Measurements from ENCODE around the gene PTF1A. TPM values are rescaled to one million over a fixed set of nuclear protein-coding genes. Genes with fewer than 3 reads are reported as not detected.
"Not testable (repeated sequence)": the region's sequence is repeated elsewhere in the genome, so short reads cannot be mapped to it uniquely, and the experiment has no call there.

PTF1A gene
- total RNA-seq, 2 donors from 2014 or later: not detected

DNA sequence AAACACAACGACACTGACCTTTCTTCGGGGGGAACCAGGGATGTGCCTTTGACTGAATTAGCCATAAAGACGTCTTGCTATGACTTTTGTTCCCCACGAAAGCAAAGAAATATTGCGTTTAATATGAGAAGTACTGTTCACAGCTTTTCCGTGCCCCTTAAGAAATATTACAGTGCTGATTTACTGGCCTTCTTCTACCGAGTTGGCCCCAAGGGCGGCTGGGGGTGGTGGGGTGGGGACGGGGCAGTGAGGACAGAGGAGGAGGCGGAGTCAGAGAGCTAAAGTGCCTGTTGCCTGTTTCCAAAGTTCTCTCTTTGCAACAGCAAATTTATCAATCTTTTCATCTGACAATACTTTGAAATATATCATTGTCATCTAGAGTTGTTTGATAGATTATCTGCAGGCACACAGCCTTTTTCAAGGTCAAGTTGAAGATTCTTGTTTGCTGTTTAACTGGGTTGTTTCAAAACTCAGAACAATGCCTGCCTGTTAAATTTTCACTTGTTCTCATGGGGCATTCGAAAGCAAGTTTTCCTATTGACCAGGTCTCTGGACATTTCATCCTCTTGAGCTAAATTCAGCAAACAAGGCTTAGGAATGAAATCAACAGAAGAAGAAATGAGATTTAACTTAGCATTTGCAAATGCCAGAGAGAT is 9.0 kb downstream of the PTF1A start:
- DNase-seq: no peak
- intact Hi-C loops (cut with DNase I, micrococcal nuclease): no loop called here
- no peak for ATAC-seq

DNA sequence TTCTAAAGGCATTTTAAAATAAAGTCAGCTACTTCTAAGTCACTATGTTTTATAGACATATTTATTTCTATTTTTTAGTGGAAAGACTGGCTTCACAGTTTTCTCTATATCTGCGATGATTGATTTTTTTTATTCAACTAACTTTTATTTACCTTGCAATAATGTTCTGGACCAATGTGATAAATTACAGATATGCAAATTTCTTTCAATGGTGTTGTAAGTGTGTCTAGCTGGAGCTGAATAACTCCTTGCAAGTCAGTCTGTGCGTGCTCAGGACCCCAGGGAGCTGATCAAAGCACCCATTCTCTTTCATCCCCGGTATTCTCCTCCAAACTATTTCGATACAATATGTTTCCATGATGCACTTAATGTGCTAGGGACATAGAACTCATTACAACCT is 9.7 kb downstream of the PTF1A start:
- no peak for ATAC-seq
- intact Hi-C loops (cut with DNase I, micrococcal nuclease): no loop called here
- no peak for DNase-seq

DNA sequence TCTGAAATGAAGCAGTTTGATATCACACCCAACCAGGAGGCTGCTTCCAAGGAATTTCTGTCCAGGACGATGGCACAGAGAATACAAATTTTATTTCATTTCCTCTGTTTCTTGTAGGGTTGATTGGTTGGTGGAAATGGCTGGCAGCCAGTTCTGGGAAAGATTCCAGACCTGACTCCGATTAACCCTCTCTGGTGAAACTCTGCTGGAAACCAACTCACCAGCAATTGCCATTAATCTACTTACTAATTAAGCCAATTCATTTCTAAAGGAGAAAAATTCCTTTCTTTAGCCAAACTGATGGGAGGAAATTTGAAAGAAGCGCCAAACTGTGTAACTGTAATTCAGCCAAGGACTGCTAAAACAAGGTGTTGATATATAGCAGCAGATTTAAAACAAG is 10.7 kb downstream of the PTF1A start:
- ATAC-seq: no peak
- no peak for DNase-seq
- intact Hi-C loops (cut with DNase I, micrococcal nuclease): no loop called here

DNA sequence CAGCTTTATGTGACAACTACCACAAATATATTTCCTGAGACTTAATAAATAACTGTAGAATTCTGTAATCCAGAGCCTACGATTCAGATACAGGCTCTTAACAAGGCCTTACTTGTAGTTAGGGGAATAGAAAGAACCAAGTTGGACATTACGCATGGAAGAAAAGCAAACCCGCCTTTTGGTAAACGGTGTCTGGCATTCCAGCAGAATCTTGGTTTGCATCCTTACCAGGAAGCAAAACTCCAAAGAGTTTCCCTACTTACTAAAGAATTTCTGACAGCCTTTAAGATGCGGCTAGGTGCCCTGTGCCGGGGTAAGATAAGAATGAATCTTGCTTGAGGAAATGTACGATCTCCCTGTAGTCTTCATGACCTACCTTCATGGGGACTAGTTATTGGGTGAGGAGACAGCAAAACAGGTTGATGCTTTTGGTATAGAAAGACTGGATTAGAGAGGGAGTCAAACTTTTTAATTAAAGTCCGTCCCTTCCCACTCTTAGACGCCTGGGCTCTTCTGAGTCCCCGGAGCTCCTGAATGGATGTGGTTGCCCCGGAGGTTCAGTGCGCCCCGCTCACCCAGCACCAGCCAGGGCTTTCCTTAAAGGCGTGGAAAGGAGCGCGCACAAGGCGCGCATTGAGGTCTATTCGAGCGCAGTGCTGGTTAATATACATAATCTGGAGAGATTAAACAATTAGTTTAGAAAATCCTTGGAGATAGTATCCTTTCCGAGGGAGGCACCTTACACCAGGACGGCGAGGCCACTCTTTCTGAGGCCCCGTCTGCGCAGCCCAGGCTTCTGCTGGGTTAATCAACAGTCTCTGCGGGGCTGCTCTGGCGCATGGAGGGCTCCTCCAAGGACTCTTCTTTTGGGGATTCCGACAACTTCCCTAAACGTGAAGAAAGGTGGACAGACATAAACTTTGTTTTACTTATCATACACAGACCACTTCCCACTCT is 11.5 kb downstream of the PTF1A start:
- intact Hi-C loops (cut with DNase I, micrococcal nuclease): no loop called here
- ATAC-seq (no peak), DNase-seq (no peak)

DNA sequence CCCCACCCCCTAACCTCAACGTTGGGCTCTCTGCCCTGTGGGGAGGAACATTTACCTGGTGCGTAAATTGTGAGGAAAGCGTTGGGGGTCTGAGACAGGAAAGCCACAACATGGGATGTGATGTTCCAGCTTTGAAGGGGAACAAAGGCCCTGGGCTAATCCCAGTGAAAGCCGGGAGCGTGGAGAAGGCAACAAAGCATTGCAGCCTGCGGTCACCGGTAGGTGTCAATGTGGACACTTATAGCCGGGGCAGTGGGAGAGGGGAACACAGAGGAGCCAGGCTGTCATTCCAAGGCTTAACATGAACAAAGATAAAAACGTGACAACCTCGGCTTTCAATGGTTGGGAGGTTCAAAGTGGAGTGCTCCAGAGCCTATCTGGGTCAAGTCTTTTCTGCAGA is 12.7 kb downstream of the PTF1A start:
- DNase-seq (no peak), ATAC-seq (no peak)
- intact Hi-C loops (cut with DNase I, micrococcal nuclease): no loop called here

DNA sequence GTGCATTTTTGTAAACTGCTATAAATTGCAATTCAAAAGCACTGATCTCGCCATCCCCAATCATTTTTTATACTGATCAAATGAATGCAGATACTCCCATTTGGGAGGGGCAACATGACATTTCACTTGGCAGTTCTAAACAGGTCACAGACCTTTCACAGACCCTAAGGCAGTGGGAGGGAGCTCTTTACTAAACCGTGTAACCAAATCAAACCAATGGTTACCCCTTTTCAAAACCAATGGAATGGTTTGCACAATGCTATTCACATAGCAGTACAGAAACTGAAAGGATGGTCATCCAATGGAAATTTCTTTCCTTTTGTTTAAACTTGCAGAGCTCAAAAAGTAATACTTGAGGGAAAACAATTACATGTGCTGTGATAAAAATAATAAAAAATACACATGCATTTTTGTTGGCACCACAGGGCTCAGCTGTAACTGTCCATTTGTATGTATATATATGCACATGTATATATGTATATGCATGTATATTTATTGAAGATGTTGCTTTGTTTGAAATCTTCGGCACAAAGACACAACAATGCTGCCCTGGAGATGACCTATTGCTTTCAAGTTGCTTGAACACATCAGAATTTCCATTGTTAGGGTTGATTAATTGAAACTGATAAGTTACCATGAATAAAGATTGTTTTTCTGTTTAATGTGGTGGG is 14.0 kb downstream of the PTF1A start:
- DNase-seq (no peak), ATAC-seq (no peak)
- intact Hi-C loops (cut with DNase I, micrococcal nuclease): no loop called here

DNA sequence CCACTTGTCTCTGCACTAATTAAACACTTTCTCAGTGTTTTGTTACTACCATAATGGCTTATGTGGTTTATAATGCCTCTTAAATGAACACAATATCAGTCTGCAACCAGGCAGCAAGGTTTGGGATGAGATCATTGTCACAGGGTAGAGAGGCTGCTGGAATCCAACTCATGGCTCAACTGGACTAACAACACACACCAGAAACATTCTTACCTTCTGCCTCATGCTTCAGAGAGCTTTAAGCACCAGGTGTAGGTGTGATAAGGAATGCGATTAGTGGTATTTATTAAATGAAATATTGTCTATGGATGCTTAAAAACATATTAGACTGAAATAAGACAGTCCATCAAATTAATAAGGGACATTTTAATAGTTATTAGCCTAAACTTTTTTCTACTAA is 25.4 kb downstream of the PTF1A start:
- intact Hi-C loops (cut with DNase I, micrococcal nuclease): no loop called here
- no peak for ATAC-seq
- DNase-seq: no peak

DNA sequence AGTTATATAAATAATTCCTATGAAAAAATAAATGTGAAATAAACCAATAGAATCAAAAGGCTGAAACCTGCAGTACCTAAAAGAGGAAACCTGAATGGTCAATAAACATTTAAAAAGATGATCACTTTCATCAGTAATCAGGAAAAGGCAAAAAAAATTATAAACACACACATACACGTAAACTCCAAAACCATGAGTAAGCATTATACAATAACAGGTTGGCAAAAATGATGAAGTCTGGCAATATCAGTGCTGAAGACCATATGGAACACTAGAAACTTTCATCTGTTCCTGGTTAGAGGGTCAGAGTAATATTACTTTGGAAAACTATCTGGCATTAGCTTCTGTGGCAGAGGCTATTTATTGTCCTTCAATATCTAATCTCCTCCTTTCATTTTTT is 38.5 kb downstream of the PTF1A start:
- ATAC-seq (no peak), DNase-seq (no peak)
- intact Hi-C loops (cut with DNase I, micrococcal nuclease): no loop called here

DNA sequence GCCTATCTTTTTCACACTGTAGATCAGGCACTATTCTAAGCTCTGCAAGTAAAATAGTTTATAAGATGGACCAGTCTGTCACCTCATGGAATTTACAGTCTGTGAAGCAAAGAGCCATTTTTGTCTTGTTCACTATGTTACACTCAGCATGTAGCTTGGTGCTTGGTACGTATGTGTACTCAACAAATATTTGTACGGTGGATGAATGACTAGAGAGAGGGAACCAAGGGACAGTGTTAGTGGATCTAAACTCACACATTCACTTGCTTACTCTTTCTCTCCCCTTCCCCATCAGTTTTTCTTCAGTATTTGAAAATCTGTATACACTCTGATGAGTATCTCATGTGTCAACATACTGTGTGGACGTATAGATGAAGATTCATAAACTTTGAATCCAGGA is 45.9 kb downstream of the PTF1A start:
- intact Hi-C loops (cut with DNase I, micrococcal nuclease): no loop called here
- ATAC-seq (no peak), DNase-seq (no peak)

DNA sequence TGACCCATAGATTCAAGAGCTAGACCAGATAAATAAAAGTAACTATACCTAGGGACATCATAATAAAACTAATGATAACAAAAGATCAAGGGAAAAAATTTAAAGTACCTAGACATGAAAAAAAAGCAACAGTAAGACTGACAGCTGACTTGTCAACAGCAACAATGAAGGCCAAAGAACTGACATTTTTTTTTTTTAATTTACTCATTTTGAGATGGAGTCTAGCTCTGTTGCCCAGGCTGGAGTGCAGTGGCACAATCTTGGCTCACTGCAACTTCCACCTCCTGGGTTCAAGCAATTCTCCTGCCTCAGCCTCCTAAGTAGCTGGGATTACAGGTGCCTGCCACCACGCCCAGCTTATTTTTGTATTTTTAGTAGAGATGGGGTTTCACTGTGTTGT is 49.7 kb downstream of the PTF1A start:
- DNase-seq; intact Hi-C loops (cut with DNase I, micrococcal nuclease); ATAC-seq: not testable (repeated sequence)

Other genes with a start within 250 kb of the PTF1A start
- 10 to 100 TPM; 39.9 to 43.7 TPM for gene MSRB2, start 96.7 kb upstream of the PTF1A start, total RNA-seq
- gene C10orf67, start 152.5 kb downstream of the PTF1A start, total RNA-seq: not detected
- 10 to 100 TPM; 10.2 to 23.0 TPM for gene OTUD1, start 246.8 kb downstream of the PTF1A start, total RNA-seq

All from left colon (tissue), 2 donors.